Sigmoid colon (tissue), 4 donors: Measurements from ENCODE around the gene CCDC33.

Source experiments
- CTCF ChIP-seq, 4 experiments: fragments of 450-650 bp in 3 of 4; fragments of 200-600 bp in 1 of 4; IDR thresholded peaks; one replicate each; pipeline ENCODE4 v1.5.1; 2016 to 2019; ENCODE audit warnings: antibody characterized with exemption in 4 of 4, mild to moderate bottlenecking in 3 of 4, moderate library complexity in 2 of 4
- EP300 ChIP-seq, 4 donors: sonication (generic); formaldehyde crosslinking; IDR thresholded peaks; one replicate each; pipeline ENCODE4 v1.6.1; 2017; ENCODE audit warnings: antibody characterized with exemption in 4 of 4
- POLR2A ChIP-seq, 2 donors: fragments of 450-650 bp; IDR thresholded peaks; one replicate each; pipeline ENCODE4 v1.6.1; 2016; ENCODE audit warnings: antibody characterized with exemption in 2 of 2, mild to moderate bottlenecking in 2 of 2, moderate library complexity in 2 of 2

- TF ChIP-seq POLR2A (IDR thresholded peaks at IDR 0.05) (no peak), CTCF (IDR thresholded peaks at IDR 0.05) (no peak), EP300 (IDR thresholded peaks at IDR 0.05) (no peak)
Observed at GRCh38 chr15:74207652-74208440, 28.3 kb upstream of the CCDC33 start.
